ACC112 (cell line): ENCODE measurements around the gene ERC1.
A peak's percentile ranks its signal among the peaks of the same experiment; 100 is the strongest.
"Not testable (repeated sequence)": the region's sequence is repeated elsewhere in the genome, so short reads cannot be mapped to it uniquely, and the experiment has no call there.

Source experiments
- H2AFZ ChIP-seq: fragments of 200-600 bp; sonication (generic); one replicate; pipeline ENCODE4 v1.6.0; 2017; ENCODE audit warnings: antibody characterized with exemption, low read length; ENCODE audit not compliant: unreplicated experiment
- H3K27ac ChIP-seq: fragments of 200-600 bp; sonication (generic); 2 replicates; pipeline ENCODE4 v1.5.1; 2014; ENCODE audit warnings: low read depth, mild to moderate bottlenecking, antibody characterized with exemption, low read length, moderate library complexity
- H3K27me3 ChIP-seq: fragments of 200-600 bp; sonication (generic); 2 replicates; pipeline ENCODE4 v1.6.1; 2014; ENCODE audit warnings: mild to moderate bottlenecking, antibody characterized with exemption, low read length, moderate library complexity, mixed read lengths; ENCODE audit not compliant: insufficient read depth
- H3K36me3 ChIP-seq: fragments of 200-600 bp; sonication (generic); 2 replicates; pipeline ENCODE4 v1.6.1; 2016; ENCODE audit warnings: mild to moderate bottlenecking, antibody characterized with exemption, low read length, moderate library complexity, mixed read lengths; ENCODE audit not compliant: insufficient read depth
- H3K4me1 ChIP-seq: fragments of 200-600 bp; sonication (generic); one replicate; pipeline ENCODE4 v1.6.1; 2016; ENCODE audit warnings: low read length, mixed read lengths; ENCODE audit not compliant: insufficient read depth, unreplicated experiment, control insufficient read depth
- H3K4me3 ChIP-seq: fragments of 200-600 bp; sonication (generic); 2 replicates; pipeline ENCODE4 v1.5.1; 2014; ENCODE audit warnings: mild to moderate bottlenecking, low read depth, low read length
- H3K79me2 ChIP-seq: fragments of 200-600 bp; sonication (generic); one replicate; pipeline ENCODE4 v1.6.0; 2016; ENCODE audit warnings: low read length; ENCODE audit not compliant: control insufficient read depth, unreplicated experiment, insufficient read depth

The ERC1 gene

DNA sequence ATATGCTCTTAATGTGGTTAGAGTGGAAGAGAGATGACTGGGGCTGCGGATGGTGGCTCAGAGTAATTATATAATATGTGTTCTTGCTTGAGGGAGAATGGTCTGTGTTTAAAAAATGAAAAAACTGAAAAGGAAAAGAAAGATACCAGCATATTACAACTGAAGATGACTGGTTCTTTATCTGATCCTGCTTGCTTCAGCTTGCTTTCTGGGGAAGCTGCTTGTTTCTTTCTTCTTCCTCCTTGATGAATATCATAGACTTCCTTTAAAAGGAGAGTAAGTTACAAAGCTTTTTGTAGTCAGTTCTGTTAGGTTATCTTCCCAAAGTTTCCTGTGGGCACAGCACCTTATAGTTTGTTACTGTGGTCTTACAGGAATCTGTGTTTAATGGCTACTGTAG lies 210.9 kb downstream of the ERC1 start:
- peaks cover 29% of the 10 kb centered on the region for H3K4me1 ChIP-seq
- no peak overlapping the region for H3K27ac ChIP-seq
- no peak overlapping the region for H3K4me3 ChIP-seq
- peaks cover 21% of the 10 kb centered on the region for H3K36me3 ChIP-seq
- no peaks in the 10 kb centered on the region for H3K27me3 ChIP-seq
- H2AFZ ChIP-seq: no peak overlapping the region
- H3K79me2 ChIP-seq: no peaks in the 10 kb centered on the region

DNA sequence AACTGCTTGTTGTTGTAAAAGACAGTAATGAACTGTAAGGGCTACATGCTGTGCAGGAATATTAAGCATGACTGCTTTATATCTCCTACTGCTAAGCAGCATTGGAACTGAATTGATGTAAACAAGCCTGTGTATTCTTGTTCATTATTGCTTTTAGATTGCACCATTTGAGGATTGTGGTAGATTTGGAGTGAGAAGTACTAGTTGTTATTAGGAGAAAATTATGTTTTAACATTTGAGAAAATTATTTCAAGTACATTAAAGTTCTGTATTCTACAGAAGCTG lies 212.7 kb downstream of the ERC1 start:
- Histone ChIP-seq H3K27me3 (no peaks in the 10 kb centered on the region), H2AFZ (peak overlapping the region; percentile 3), H3K27ac (peak overlapping the region; percentile 68; the same call in 1 of the 2 replicates), H3K4me1 (peaks cover 21% of the 10 kb centered on the region), H3K36me3 (peaks cover 4% of the 10 kb centered on the region; the same call in 1 of the 2 replicates), H3K79me2 (no peaks in the 10 kb centered on the region), H3K4me3 (peak overlapping the region; percentile 79; the same call in 1 of the 2 replicates)

DNA sequence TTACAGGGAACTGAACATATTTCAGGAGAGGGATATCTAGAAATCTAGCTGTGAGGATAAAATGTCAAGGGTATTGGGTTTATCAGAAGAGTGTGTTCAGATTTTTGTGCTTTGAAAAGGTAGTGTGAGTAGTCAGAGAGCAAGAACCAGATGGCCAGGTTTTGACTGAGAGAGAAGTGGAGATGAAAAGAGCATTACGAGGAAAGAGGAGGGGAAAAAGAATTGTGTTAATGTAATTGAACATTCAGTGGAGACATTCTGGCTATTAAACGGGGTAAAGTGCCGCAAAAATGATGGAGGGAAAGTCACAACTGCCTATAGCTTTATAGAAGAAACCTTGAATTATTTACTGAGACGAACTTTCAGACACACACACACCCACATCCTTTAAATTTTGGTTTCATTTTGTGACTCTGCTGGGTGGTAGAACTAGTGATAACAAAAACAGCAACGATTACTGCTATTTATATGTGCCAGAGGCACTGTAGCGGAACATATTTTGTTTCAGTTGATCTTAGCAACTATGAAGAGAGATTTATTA lies 213.6 kb downstream of the ERC1 start:
- Histone ChIP-seq H3K4me1 (peaks cover 21% of the 10 kb centered on the region), H3K4me3 (peak overlapping the region; percentile 79), H2AFZ (peak overlapping the region; percentile 73), H3K27ac (peak overlapping the region; percentile 68), H3K27me3 (no peaks in the 10 kb centered on the region), H3K36me3 (no peaks in the 10 kb centered on the region), H3K79me2 (no peaks in the 10 kb centered on the region)

DNA sequence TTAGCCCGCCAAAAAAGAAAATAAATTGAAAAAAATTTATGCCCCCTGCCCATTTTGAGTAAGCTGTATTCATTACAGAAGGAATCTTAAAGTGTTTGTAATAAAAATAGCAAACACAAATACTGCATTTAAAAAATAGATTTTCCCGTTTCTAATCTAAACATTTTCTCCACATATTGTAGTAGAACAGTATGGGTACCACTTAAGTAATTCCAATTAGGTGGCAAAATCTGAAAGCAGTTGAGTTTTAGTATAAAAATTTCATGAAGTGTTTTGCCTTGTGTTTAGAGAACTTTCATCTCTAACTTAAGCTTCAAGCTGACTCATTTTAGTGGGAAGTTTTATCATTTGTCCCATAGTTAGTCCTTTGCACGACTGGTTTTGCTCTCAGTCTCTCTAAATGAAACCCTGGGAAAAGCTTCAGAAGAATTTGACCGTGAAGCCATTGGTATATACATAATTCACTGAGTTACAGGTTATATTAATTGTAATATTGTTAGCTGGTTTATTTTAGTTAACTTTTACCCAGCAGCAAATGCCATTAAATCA lies 214.6 kb downstream of the ERC1 start:
- peaks cover 21% of the 10 kb centered on the region for H3K4me1 ChIP-seq
- H3K79me2 ChIP-seq: no peaks in the 10 kb centered on the region
- peak overlapping the region; percentile 68 for H3K27ac ChIP-seq
- no peaks in the 10 kb centered on the region for H3K36me3 ChIP-seq
- H3K27me3 ChIP-seq: no peaks in the 10 kb centered on the region
- no peak overlapping the region for H2AFZ ChIP-seq
- peak overlapping the region; percentile 13 for H3K4me3 ChIP-seq

DNA sequence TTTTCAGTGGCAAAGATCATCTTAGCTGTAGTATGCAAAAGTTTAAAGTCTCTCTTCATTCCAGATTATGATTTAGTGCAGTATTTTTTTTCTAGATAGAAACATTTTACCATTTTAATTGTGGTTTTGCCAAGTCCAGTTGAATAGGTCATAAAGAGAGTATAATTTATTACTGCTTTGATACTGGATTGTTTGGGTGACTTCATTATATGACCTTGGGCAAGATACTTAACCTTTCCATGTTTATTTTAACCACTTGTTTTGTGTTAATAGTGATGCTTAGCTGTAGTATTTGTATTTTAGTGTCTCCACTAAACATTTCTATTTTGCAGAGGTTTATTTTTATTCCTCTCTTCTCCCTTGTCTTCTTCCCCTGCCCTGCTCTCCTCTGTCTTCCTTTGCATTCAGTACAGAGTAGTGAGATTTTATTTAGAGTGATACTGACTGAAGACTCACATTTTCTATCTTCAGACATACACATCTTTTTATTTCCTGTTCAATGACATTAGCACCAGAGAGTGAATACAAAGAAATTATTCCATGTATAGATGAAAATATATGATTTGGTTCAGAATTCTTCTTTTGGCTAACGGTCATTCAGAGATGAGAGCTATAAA lies 215.2 kb downstream of the ERC1 start:
- Histone ChIP-seq H3K27ac (peak overlapping the region; percentile 68), H3K4me1 (peaks cover 21% of the 10 kb centered on the region), H2AFZ (no peak overlapping the region), H3K27me3 (no peaks in the 10 kb centered on the region), H3K79me2 (no peaks in the 10 kb centered on the region), H3K36me3 (no peaks in the 10 kb centered on the region), H3K4me3 (peak overlapping the region; percentile 13)

DNA sequence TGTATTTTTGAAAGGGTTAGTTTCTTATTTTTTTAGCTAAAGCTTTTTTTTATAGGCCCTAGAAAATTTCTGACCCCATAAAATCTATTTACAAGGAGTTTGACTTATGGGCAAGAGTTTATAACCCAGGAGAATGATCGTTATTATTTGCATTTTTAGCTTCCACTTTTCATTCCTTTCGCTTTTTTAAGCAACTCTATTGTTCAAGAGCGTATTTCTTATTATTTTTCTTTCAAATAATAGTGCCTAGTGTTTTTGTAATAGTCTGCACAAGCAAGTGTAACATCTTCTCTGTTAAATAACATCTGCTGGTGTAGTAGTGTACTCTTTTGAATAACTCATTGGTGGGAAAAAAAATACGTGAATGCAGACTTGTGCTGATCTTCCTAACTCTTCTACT lies 216.3 kb downstream of the ERC1 start:
- Histone ChIP-seq H3K27me3 (no peaks in the 10 kb centered on the region), H3K27ac (no peak overlapping the region), H3K79me2 (peaks cover 3% of the 10 kb centered on the region), H3K4me1 (peaks cover 21% of the 10 kb centered on the region), H3K36me3 (no peaks in the 10 kb centered on the region), H3K4me3 (no peak overlapping the region), H2AFZ (no peak overlapping the region)

DNA sequence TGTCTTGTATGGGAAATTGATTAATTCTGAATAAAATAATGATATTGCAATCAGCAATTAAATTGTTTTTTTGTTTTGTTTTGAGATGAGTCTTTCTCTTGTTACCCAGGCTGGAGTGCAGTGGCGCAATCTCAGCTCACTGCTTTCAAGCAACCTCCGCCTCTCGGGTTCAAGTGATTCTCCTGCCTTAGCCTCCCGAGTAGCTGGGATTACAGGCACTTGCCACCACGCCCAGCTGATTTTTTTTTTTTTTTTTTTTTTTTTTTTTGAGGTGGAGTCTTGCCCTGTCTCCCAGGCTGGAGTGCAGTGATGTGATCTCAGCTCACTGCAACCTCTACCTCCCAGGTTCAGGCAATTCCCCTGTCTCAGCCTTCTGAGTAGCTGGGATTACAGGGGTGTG lies 217.7 kb downstream of the ERC1 start:
- peaks cover 17% of the 10 kb centered on the region for H3K4me1 ChIP-seq
- H3K4me3 ChIP-seq, H2AFZ ChIP-seq, H3K27ac ChIP-seq, H3K36me3 ChIP-seq, H3K79me2 ChIP-seq, H3K27me3 ChIP-seq: not testable (repeated sequence)

DNA sequence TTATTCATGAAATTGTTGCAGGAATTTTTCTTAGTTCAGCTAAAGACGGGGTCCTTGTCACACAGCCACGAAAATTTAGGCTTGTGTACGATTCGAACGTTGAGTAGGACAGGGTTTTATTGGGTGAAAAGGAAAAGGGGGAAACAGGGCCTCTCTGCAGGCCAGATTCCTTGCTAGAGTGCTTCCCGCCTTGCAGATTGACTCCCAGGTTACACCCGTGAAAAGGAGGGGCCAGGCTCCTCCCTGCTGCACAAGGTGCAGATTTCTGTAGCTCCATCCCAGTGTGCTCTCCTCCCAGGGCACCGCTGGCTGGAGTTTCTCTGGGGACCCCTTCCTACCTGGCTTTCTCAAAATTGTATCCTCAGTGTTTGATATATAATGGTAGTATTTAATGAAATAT lies 221.5 kb downstream of the ERC1 start:
- H2AFZ ChIP-seq: no peak overlapping the region
- H3K36me3 ChIP-seq: no peaks in the 10 kb centered on the region
- no peak overlapping the region for H3K4me3 ChIP-seq
- peaks cover 5% of the 10 kb centered on the region for H3K79me2 ChIP-seq
- H3K4me1 ChIP-seq: peaks cover 9% of the 10 kb centered on the region
- H3K27ac ChIP-seq: no peak overlapping the region
- H3K27me3 ChIP-seq: no peaks in the 10 kb centered on the region

DNA sequence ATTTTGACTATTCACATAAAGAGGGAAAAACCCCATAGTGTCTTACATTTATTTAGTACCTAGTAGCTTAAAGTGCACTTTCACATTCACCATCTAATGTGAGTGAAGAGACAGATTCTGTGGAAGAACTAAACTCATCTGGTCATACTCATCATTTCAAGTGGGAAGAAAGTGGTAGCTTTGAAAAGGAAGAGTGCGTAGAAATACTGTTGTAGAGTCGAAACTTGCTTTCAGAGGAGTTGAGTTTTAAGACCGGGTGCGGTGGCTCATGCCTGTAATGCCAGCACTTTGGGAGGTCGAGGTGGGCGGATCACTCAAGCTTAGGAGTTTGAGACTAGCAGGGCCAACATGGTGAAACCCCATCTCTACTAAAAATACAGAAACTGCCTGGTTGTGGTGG lies 222.2 kb downstream of the ERC1 start:
- no peak overlapping the region for H3K27ac ChIP-seq
- no peak overlapping the region for H3K4me3 ChIP-seq
- H3K27me3 ChIP-seq: no peaks in the 10 kb centered on the region
- no peaks in the 10 kb centered on the region for H3K36me3 ChIP-seq
- peaks cover 16% of the 10 kb centered on the region for H3K4me1 ChIP-seq
- peaks cover 5% of the 10 kb centered on the region for H3K79me2 ChIP-seq
- no peak overlapping the region for H2AFZ ChIP-seq

DNA sequence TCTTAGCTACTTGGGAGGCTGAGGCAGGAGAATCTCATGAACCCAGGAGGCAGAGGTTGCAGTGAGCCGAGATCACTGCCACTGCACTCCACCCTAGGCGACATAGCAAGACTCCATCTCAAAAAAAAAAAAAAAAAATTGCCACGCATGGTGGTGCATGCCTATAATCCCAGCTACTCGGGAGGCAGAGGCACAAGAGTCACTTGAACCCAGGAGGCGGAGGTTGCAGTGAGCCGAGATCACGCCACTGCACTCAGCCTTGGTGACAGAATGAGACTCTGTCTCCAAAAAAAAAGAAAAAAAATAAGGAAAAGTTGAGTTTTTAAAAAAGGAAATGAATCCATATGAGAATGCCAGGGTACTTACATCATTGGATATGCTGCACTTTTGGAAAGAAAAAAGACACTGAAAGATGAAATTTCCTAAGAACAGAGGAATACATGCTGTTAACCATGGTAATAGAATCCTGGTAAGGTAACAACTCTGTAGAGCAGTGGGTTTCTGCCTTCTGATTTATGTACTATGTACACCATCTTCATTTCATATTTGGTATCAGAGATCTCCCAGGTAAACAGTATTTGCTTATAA lies 222.7 kb downstream of the ERC1 start:
- no peak overlapping the region for H3K27ac ChIP-seq
- H3K36me3 ChIP-seq: no peaks in the 10 kb centered on the region
- no peak overlapping the region for H3K4me3 ChIP-seq
- H2AFZ ChIP-seq: no peak overlapping the region
- H3K27me3 ChIP-seq: no peaks in the 10 kb centered on the region
- H3K79me2 ChIP-seq: peaks cover 5% of the 10 kb centered on the region
- peaks cover 19% of the 10 kb centered on the region for H3K4me1 ChIP-seq

DNA sequence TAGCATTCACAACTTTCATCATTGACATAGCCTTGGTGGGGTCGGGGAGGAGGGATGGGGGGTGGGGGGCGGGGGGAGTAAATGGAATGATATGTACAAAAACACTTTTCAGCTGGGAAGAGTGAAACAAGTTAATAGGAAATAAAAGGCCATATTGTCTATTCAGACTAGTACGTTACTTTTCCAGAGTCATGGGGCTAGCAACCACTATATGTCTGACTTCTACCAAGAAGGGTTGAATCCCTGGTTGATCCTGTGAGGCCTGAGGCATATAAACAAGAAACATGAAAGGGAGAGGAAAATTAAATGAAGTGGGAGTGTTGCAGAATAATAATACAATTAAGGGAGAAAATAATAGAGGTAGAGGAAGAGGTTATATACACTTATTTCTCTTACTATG lies 225.5 kb downstream of the ERC1 start:
- Histone ChIP-seq H3K36me3 (no peaks in the 10 kb centered on the region), H3K4me1 (peaks cover 19% of the 10 kb centered on the region), H2AFZ (no peak overlapping the region), H3K27me3 (no peaks in the 10 kb centered on the region), H3K4me3 (peak overlapping the region; percentile 61; the same call in 1 of the 2 replicates), H3K27ac (peak overlapping the region; percentile 84), H3K79me2 (peaks cover 5% of the 10 kb centered on the region)
